MM.1S (cell line): ENCODE data around the gene ASTN1.

Experiments used
- EZH2 ChIP-seq: fragments of 300-600 bp; sonication (generic); optimal IDR thresholded peaks from 2 replicates; pipeline ENCODE3; 2017; ENCODE audit warnings: low read depth, mild to moderate bottlenecking, antibody characterized with exemption, low read length, mixed read lengths
- EZH2phosphoT487 ChIP-seq: fragments of 300-600 bp; sonication (generic); IDR thresholded peaks from 2 replicates; pipeline ENCODE4 v1.6.1; 2018; ENCODE audit warnings: antibody characterized with exemption, low read length
- TF ChIP-seq, protein P1 (sequence below): fragments of 300-600 bp; sonication (generic); IDR thresholded peaks from 2 replicates; pipeline ENCODE4 v1.5.1; 2016; ENCODE audit warnings: antibody characterized with exemption, low read length, mixed read lengths

DNA sequence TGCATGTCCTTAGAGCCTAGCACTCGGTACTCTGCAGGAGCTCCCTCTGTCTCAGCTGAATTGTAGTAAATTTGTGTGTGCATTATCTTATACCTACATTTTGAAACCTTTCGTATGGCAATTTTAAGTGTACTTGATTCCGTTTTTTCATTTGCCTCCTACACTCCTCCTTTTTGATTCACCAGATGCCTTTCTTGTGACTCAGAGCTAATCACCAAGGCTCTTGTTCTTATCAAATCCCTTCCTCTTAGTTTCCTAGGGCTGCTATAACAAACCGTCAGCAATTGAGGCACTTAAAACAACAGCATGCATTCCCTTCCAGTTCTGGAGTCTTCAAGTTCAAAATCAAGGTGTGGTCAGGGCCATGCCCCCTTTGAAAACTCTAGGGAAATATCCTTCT is 261.0 kb downstream of the ASTN1 start:
- no peak for TF ChIP-seq EZH2
- TF ChIP-seq, protein P1, sequence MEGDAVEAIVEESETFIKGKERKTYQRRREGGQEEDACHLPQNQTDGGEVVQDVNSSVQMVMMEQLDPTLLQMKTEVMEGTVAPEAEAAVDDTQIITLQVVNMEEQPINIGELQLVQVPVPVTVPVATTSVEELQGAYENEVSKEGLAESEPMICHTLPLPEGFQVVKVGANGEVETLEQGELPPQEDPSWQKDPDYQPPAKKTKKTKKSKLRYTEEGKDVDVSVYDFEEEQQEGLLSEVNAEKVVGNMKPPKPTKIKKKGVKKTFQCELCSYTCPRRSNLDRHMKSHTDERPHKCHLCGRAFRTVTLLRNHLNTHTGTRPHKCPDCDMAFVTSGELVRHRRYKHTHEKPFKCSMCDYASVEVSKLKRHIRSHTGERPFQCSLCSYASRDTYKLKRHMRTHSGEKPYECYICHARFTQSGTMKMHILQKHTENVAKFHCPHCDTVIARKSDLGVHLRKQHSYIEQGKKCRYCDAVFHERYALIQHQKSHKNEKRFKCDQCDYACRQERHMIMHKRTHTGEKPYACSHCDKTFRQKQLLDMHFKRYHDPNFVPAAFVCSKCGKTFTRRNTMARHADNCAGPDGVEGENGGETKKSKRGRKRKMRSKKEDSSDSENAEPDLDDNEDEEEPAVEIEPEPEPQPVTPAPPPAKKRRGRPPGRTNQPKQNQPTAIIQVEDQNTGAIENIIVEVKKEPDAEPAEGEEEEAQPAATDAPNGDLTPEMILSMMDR, result no peak
- TF ChIP-seq EZH2phosphoT487, result no peak
